ENCODE data around the gene UCK2. TPM values are rescaled to one million over a fixed set of nuclear protein-coding genes. Genes with fewer than 3 reads are reported as not detected.

UCK2 gene
- total RNA-seq, 1 donor from 2014 or later = 112 TPM

DNA sequence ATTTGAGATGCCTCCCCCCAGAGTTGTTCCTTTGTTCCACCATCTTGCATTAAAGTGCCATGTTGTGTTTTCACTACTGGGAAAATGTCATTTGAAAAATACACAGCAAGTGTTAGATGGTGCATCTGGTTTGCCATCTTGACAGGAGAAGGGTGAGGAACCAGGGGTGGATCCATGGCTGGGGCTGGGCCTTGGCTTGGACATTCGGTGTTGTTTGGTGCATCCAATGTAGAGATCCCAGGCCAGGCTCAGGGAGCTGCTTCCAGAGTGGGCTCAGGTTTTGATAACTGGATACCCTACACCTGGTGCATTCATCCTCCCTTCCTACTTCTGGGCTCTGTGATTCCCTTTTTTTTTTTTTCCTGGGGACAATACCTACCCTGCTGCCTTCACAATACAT, 103.5 kb downstream of the UCK2 start:
- Mint-ChIP-seq H3K9me3 (no peaks in the 10 kb centered on the region), H3K27me3 (ENCODE audit: insufficient read depth) (peaks cover 4% of the 10 kb centered on the region), H3K4me3 (no peak overlapping the region), H3K36me3 (ENCODE audit: low read depth) (no peaks in the 10 kb centered on the region), H3K4me1 (ENCODE audit: low read depth) (peaks cover 8% of the 10 kb centered on the region), H3K27ac (no peak overlapping the region)
- DNase-seq (ENCODE audit: low spot score) = no peak
- intact Hi-C loops (cut with micrococcal nuclease) = no loop called here

GRCh38 chr1:165933446-165934170, 106.2 kb downstream of the UCK2 start:
- no peaks in the 10 kb centered on the region for H3K4me1 Mint-ChIP-seq (ENCODE audit: low read depth)
- H3K27ac Mint-ChIP-seq = no peak overlapping the region
- no peaks in the 10 kb centered on the region for H3K9me3 Mint-ChIP-seq
- H3K4me3 Mint-ChIP-seq = no peak overlapping the region
- intact Hi-C loops (cut with micrococcal nuclease) = no loop called here
- DNase-seq (ENCODE audit: low spot score) = no peak
- peaks cover 2% of the 10 kb centered on the region for H3K27me3 Mint-ChIP-seq (ENCODE audit: insufficient read depth)
- H3K36me3 Mint-ChIP-seq (ENCODE audit: low read depth) = no peaks in the 10 kb centered on the region

GRCh38 chr1:165936542-165936941, 109.1 kb downstream of the UCK2 start:
- intact Hi-C loops (cut with micrococcal nuclease) = no loop called here
- peaks cover 4% of the 10 kb centered on the region for H3K27me3 Mint-ChIP-seq (ENCODE audit: insufficient read depth)
- no peaks in the 10 kb centered on the region for H3K9me3 Mint-ChIP-seq
- no peak for DNase-seq (ENCODE audit: low spot score)
- no peaks in the 10 kb centered on the region for H3K4me1 Mint-ChIP-seq (ENCODE audit: low read depth)
- no peaks in the 10 kb centered on the region for H3K36me3 Mint-ChIP-seq (ENCODE audit: low read depth)
- no peak overlapping the region for H3K4me3 Mint-ChIP-seq
- H3K27ac Mint-ChIP-seq = no peak overlapping the region

GRCh38 chr1:165937829-165938228, 110.4 kb downstream of the UCK2 start:
- no peaks in the 10 kb centered on the region for H3K36me3 Mint-ChIP-seq (ENCODE audit: low read depth)
- no peaks in the 10 kb centered on the region for H3K9me3 Mint-ChIP-seq
- peaks cover 5% of the 10 kb centered on the region for H3K27me3 Mint-ChIP-seq (ENCODE audit: insufficient read depth)
- H3K4me1 Mint-ChIP-seq (ENCODE audit: low read depth) = no peaks in the 10 kb centered on the region
- no peak for DNase-seq (ENCODE audit: low spot score)
- intact Hi-C loops (cut with micrococcal nuclease) = no loop called here
- H3K4me3 Mint-ChIP-seq = no peak overlapping the region
- no peak overlapping the region for H3K27ac Mint-ChIP-seq

DNA sequence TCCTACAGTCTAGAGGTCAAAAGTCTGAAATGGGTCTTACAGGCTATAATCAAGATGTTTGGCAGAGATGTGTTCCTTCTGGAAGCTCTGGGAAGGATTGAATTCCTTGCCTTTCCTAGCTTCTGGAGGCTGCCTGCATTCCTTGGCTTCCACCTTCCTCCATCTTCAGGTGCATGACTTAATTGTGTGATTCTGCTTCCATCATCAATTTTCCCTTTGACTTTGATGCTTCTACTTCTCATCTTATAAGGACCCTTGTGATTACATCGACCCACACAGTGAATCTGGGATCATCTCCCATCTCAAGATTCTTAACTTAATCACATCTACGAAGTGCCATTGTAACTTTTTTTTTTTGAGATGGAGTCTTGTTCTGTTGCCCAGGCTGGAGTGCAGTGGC, 111.4 kb downstream of the UCK2 start:
- Mint-ChIP-seq H3K27me3 (ENCODE audit: insufficient read depth) (peaks cover 7% of the 10 kb centered on the region), H3K36me3 (ENCODE audit: low read depth) (no peaks in the 10 kb centered on the region), H3K9me3 (no peaks in the 10 kb centered on the region), H3K4me1 (ENCODE audit: low read depth) (no peaks in the 10 kb centered on the region), H3K27ac (no peak overlapping the region), H3K4me3 (no peak overlapping the region)
- DNase-seq (ENCODE audit: low spot score) = no peak
- intact Hi-C loops (cut with micrococcal nuclease) = no loop called here

DNA sequence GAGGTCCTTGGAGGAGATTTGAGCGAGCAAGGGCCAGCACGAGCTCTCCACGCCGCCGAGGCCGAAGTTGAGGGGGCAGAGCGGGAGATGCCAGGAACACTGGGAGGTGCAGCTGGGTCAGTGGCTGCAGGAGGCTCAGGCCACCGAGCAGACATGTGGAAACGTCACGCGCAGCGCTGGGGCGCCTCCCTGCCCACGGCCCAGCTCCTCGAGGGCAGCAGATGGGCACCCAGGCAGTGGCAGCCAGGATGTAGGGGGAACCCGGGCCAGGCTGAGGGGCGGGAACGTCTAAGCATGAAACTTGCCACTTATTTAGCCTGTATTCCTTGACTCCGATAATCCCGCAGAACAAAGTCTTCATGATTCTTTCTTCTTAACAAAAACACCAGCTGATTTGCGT, 114.1 kb downstream of the UCK2 start:
- intact Hi-C loops (cut with micrococcal nuclease) = no loop called here

DNA sequence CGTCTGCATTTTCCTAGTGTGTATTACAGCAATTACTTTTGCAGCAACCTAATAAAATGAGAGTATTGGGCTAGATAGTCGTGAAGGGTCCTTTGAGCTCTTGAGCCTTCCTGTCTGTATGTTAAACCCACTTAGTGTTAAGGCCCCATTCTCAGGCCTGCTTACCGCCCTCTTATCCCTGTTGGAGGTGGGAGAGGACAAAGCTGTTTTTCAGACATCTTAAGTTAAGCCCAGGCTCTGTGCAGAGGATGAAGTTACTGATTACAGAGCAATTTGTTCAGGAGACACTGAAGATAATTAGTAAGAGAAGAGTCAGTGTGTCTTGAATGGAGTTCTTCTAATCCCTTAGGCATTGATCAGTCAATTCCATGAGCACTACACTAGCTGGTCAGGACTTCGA, 114.6 kb downstream of the UCK2 start:
- Mint-ChIP-seq H3K36me3 (ENCODE audit: low read depth) (no peaks in the 10 kb centered on the region), H3K27me3 (ENCODE audit: insufficient read depth) (peaks cover 8% of the 10 kb centered on the region), H3K27ac (no peak overlapping the region), H3K9me3 (no peaks in the 10 kb centered on the region), H3K4me3 (no peak overlapping the region), H3K4me1 (ENCODE audit: low read depth) (no peaks in the 10 kb centered on the region)
- DNase-seq (ENCODE audit: low spot score) = no peak
- intact Hi-C loops (cut with micrococcal nuclease) = no loop called here

More for the DNA sequence above, 114.1 kb downstream of the UCK2 start:
- peaks cover 8% of the 10 kb centered on the region for H3K27me3 Mint-ChIP-seq (ENCODE audit: insufficient read depth)
- DNase-seq (ENCODE audit: low spot score) = no peak
- no peak overlapping the region for H3K4me3 Mint-ChIP-seq
- H3K36me3 Mint-ChIP-seq (ENCODE audit: low read depth) = no peaks in the 10 kb centered on the region
- H3K27ac Mint-ChIP-seq = no peak overlapping the region
- no peaks in the 10 kb centered on the region for H3K9me3 Mint-ChIP-seq
- no peaks in the 10 kb centered on the region for H3K4me1 Mint-ChIP-seq (ENCODE audit: low read depth)

DNA sequence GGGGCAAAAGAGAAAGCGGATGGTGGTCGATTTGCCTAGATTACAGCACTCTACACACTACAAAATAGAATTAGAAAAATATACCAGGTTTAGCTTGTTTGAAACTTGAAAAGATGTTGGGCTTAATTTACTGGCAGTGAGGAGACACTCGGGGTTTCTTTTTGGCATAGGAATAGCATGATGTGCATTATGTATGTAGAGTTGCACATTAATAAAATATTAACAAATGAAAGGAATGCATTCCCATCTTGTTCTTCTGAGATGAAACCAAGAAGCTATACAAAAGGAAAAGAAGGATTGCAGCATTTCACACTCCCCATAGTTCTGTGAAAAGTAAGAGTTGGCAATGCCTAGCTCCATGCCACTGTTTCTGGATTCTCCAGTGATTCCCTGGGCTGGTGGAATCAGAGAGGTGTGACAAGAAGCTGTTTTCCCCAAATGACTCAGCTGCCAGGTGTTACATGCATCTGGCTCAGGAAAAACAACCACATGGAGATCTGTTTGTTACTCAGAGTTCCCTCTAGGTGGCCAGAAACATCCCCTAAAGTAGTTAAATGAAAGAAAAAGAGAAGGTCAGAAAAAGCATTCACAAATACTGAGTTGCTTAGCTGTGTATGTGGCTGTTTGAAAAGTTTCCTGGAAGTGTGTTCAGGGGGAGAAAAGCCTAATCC, 115.6 kb downstream of the UCK2 start:
- H3K9me3 Mint-ChIP-seq = no peaks in the 10 kb centered on the region
- no peaks in the 10 kb centered on the region for H3K36me3 Mint-ChIP-seq (ENCODE audit: low read depth)
- H3K27me3 Mint-ChIP-seq (ENCODE audit: insufficient read depth) = peaks cover 12% of the 10 kb centered on the region
- DNase-seq (ENCODE audit: low spot score) = no peak
- intact Hi-C loops (cut with micrococcal nuclease) = no loop called here
- H3K27ac Mint-ChIP-seq = no peak overlapping the region
- no peak overlapping the region for H3K4me3 Mint-ChIP-seq
- no peaks in the 10 kb centered on the region for H3K4me1 Mint-ChIP-seq (ENCODE audit: low read depth)

DNA sequence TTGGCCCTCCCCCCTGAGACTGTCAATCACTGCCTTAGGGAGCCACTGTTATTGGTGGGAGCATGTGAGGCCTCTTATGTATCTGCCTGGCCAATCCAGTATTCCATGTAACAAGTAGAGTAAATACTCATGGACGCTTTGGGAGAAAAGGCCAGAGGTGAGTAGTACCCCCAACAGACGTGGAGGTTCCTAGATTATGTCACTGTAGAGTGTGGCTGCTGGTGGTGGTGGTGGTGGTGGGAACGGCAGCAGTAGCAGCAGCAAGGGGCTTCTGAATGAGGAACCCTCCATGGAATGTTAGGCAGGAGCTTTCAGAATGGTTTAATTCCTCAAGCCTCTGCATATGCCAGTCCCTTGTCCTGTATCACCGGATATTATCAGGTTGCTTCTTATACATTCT, 118.5 kb downstream of the UCK2 start:
- intact Hi-C loops (cut with micrococcal nuclease) = no loop called here
- Mint-ChIP-seq H3K4me1 (ENCODE audit: low read depth) (no peaks in the 10 kb centered on the region), H3K4me3 (no peak overlapping the region), H3K9me3 (no peaks in the 10 kb centered on the region), H3K36me3 (ENCODE audit: low read depth) (no peaks in the 10 kb centered on the region), H3K27me3 (ENCODE audit: insufficient read depth) (peaks cover 10% of the 10 kb centered on the region), H3K27ac (no peak overlapping the region)
- DNase-seq (ENCODE audit: low spot score) = no peak

DNA sequence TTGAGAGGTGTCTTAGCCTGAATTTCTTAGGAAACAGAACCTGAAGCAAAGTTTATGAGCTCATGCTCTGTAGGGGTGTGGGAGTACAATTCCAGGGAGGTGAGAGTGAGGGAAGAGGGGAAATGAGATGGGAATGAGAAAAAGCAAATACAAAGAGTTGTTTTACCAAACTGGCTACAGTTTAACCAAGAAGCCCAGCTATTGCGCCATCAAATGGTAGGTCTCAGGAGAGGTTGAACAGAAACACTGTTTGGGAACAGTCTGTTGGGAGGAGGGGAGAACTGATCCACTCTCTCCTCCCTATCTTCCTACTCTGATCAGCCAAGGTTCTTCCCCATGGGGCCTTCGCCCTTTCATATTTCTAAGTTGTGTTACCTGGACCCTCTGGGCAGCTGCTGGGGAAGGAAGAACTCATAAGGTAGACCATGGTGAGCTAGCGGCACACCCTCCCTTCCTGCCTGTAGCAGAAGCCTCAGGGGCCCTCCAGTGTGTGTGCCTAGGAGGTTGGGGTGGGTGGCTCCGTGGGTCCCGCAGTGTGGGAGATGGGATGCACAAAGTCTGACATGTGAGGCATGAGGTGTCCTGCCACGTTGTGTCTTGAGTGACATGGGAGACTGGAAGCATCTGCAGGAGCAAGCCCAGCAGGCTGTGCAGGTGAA, 120.5 kb downstream of the UCK2 start:
- Mint-ChIP-seq H3K27ac (no peak overlapping the region), H3K9me3 (no peaks in the 10 kb centered on the region), H3K4me3 (no peak overlapping the region), H3K4me1 (ENCODE audit: low read depth) (no peaks in the 10 kb centered on the region), H3K27me3 (ENCODE audit: insufficient read depth) (peaks cover 9% of the 10 kb centered on the region), H3K36me3 (ENCODE audit: low read depth) (no peaks in the 10 kb centered on the region)
- DNase-seq (ENCODE audit: low spot score) = no peak
- intact Hi-C loops (cut with micrococcal nuclease) = no loop called here

- Mint-ChIP-seq H3K9me3 (no peaks in the 10 kb centered on the region), H3K27me3 (ENCODE audit: insufficient read depth) (peaks cover 7% of the 10 kb centered on the region), H3K27ac (no peak overlapping the region), H3K4me3 (no peak overlapping the region), H3K4me1 (ENCODE audit: low read depth) (no peaks in the 10 kb centered on the region), H3K36me3 (ENCODE audit: low read depth) (no peaks in the 10 kb centered on the region)
- intact Hi-C loops (cut with micrococcal nuclease) = no loop called here
- DNase-seq (ENCODE audit: low spot score) = no peak
These were observed 122.1 kb downstream of the UCK2 start for GRCh38 chr1:165949335-165950130.

GRCh38 chr1:165954940-165955339, 127.5 kb downstream of the UCK2 start:
- H3K4me1 Mint-ChIP-seq (ENCODE audit: low read depth) = no peaks in the 10 kb centered on the region
- intact Hi-C loops (cut with micrococcal nuclease) = no loop called here
- peaks cover 2% of the 10 kb centered on the region for H3K27me3 Mint-ChIP-seq (ENCODE audit: insufficient read depth)
- H3K4me3 Mint-ChIP-seq = no peak overlapping the region
- no peak overlapping the region for H3K27ac Mint-ChIP-seq
- no peaks in the 10 kb centered on the region for H3K9me3 Mint-ChIP-seq
- no peaks in the 10 kb centered on the region for H3K36me3 Mint-ChIP-seq (ENCODE audit: low read depth)
- DNase-seq (ENCODE audit: low spot score) = no peak

DNA sequence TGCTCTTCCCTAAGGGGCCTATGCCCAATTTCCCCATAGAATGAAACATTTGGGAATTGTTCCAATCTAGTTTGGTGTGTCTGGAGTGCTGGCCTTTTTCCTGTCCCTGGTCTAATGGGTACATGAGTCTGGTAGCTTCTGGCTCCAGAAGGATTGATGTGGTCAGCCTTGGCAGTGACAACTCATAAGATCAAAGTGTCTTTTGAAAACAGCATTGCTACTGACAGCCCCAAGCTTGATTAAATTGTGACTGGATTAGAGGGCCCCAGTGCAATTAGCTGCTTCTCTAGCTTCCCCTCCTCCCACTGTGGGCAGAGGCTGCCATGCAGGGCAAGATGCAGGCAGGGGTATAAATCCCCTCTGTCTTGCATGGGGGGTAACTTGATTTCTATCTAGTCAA, 130.9 kb downstream of the UCK2 start:
- no peak for DNase-seq (ENCODE audit: low spot score)
- H3K27ac Mint-ChIP-seq = no peak overlapping the region
- H3K36me3 Mint-ChIP-seq (ENCODE audit: low read depth) = no peaks in the 10 kb centered on the region
- H3K4me1 Mint-ChIP-seq (ENCODE audit: low read depth) = no peaks in the 10 kb centered on the region
- intact Hi-C loops (cut with micrococcal nuclease) = no loop called here
- no peak overlapping the region for H3K4me3 Mint-ChIP-seq
- H3K9me3 Mint-ChIP-seq = no peaks in the 10 kb centered on the region
- peaks cover 6% of the 10 kb centered on the region for H3K27me3 Mint-ChIP-seq (ENCODE audit: insufficient read depth)
